Renal pelvis (tissue), 4 donors: ENCODE measurements around the gene PSME2. TPM values are rescaled to one million over a fixed set of nuclear protein-coding genes. Genes with fewer than 3 reads are reported as not detected.
"Not testable (repeated sequence)": the region's sequence is repeated elsewhere in the genome, so short reads cannot be mapped to it uniquely, and the experiment has no call there.

Experiments used
- DNase-seq: peaks from one replicate; pipeline ENCODE4 v3.0.0-alpha.2; 2013
- polyA plus RNA-seq, 3 donors: library from polyadenylated mRNA; unstranded; fragments of 120-200 nt; gene quantifications; one replicate each; pipeline ENCODE4 v1.2.1, GENCODE V29; 2013; ENCODE audit not compliant: insufficient read length in 3 of 3

The PSME2 gene
- polyA plus RNA-seq, 3 donors = 145 to 164 (median 151) TPM

GRCh38 chr14:24116128-24116814 is 30.1 kb downstream of the PSME2 start:
- no peak for DNase-seq

- DNase-seq = no peak
Measured at GRCh38 chr14:24115422-24116127, 30.8 kb downstream of the PSME2 start.

GRCh38 chr14:24114532-24115421 is 31.6 kb downstream of the PSME2 start, which contains the start of the genes DCAF11 and NRL:
Gene DCAF11 (plus strand): TSS chr14:24114777. CDS start chr14:24115595, 818 bp downstream.
Gene NRL (minus strand): TSS chr14:24114949. CDS start chr14:24082848, 32,101 bp downstream.
- DNase-seq = peak; percentile 100

- peak; percentile 88 for DNase-seq
Measured at GRCh38 chr14:24113801-24114531, 32.4 kb downstream of the PSME2 start.

- no peak for DNase-seq
Measured at GRCh38 chr14:24113379-24113800, 33.0 kb downstream of the PSME2 start.

GRCh38 chr14:24110523-24110922 is 35.9 kb downstream of the PSME2 start:
- DNase-seq = no peak

GRCh38 chr14:24110060-24110459 is 36.4 kb downstream of the PSME2 start:
- DNase-seq = no peak

GRCh38 chr14:24108336-24108874 is 38.0 kb downstream of the PSME2 start:
- no peak for DNase-seq

- DNase-seq = no peak
Measured at GRCh38 chr14:24106672-24107271, 39.6 kb downstream of the PSME2 start.

GRCh38 chr14:24105609-24106239 is 40.7 kb downstream of the PSME2 start:
- DNase-seq = not testable (repeated sequence)

- no peak for DNase-seq
Measured at GRCh38 chr14:24103451-24103850, 43.0 kb downstream of the PSME2 start.

- DNase-seq = no peak
Measured at GRCh38 chr14:24102357-24103048, 43.9 kb downstream of the PSME2 start.

- DNase-seq = no peak
Measured at GRCh38 chr14:24100982-24101494, 45.4 kb downstream of the PSME2 start.

- DNase-seq = no peak
Measured at GRCh38 chr14:24100197-24100981, 46.0 kb downstream of the PSME2 start.

GRCh38 chr14:24098927-24099813 is 47.2 kb downstream of the PSME2 start:
- no peak for DNase-seq

GRCh38 chr14:24098229-24098926 is 48.0 kb downstream of the PSME2 start:
- DNase-seq = no peak
